DMS153 (cell line): ENCODE results near the gene ZBTB48.
"Not testable (repeated sequence)": the region's sequence is repeated elsewhere in the genome, so short reads cannot be mapped to it uniquely, and the experiment has no call there.

Experiments
- DNase-seq: peaks from one replicate; lab custom pipeline; 2025; lab: John Stamatoyannopoulos, UW

Gene ZBTB48

DNA sequence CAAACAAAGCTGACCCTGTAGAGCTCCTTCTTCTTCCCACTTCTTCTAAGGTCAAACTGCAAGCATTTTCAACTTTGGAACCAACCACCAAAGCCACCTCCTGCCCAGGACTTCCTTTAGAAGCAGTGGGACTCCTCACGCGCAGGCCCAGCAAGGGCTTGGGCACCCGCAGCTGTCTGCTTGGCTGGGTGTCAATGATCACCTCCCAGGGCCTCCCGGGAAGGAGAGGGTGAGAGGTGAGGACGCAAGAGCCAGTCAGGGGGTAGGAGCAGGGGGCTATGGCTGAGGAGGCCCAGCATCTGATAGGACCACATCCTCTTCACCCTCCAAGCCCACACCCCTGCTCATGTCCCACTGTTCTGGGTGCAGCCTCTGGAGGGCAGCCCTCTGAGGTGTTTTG is 12.6 kb downstream of the ZBTB48 start:
- DNase-seq, result no peak

DNA sequence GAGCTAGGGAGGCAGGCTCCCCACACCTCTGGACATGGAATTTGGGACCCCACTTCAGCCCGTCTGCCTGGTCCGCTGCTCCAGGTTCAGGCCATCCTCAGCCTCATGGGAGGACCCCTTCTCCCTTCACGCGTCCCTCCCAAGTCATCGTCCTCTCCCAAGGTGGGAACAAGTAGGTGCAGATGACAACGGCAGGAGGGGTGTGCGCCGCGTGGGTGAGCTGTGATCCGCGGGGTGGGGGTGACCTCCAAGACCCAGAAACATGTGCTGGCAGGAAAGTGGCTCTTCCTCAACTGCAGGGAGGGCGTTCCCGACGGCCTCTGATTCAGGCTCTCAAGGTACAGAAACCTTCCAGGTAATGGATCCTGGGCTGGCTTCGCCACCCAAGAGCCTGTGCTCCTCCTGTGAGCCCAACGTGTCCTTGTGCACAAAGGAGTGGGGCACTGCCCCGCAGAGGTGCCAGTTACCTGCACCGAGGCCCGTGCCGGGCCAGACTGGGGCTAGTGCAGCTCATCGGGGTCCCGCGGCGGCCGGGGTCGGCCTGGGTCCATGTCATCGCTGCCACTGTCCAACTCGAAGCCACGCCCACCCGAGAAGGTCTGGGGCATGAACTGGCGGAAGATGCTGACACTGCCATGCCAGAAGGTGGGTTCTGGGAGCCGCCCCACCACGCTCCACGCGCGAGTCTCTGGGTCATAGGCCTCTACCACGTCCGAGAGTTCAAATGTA is 13.2 kb downstream of the ZBTB48 start:
- DNase-seq, result no peak

- no peak for DNase-seq
These were observed 14.0 kb downstream of the ZBTB48 start for GRCh38 chr1:6593810-6594209.

DNA sequence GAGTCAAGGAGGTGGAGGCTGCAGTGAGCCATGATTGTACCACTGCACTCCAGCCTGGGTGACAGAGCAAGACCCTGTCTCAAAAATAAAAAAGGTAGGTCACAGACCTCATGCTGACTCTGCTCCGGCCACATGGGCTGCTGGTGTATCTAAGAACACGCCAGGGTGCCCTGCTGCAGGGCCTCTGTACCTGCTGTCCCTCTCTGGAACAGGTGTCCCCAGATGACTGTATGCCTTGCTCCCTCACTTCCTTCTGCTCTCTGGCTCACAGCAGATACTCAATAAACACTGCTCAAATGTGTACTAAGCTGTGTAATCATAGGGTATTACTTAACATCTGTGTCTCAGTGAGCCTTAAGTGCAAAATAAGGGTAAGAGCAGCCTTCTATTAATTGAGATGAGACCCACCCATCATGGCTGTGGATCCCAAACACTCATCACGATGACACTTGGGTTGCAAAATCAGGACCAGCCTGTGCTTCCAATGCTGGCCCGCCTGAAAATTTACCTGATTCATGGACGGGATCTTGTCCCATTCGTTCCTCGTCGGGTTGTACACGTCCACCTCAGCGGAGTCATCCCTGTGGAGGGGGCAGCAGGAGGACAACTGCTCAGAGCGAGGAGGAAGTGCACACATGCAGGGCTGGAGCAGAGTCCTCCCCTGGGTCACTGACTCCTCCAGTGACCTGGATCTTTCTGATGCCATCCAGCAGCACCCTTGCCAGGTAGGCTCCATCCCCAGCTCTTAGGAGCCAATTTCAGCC is 15.4 kb downstream of the ZBTB48 start:
- no peak for DNase-seq

- DNase-seq, result no peak
These were observed 16.6 kb downstream of the ZBTB48 start for GRCh38 chr1:6596351-6596750.

DNA sequence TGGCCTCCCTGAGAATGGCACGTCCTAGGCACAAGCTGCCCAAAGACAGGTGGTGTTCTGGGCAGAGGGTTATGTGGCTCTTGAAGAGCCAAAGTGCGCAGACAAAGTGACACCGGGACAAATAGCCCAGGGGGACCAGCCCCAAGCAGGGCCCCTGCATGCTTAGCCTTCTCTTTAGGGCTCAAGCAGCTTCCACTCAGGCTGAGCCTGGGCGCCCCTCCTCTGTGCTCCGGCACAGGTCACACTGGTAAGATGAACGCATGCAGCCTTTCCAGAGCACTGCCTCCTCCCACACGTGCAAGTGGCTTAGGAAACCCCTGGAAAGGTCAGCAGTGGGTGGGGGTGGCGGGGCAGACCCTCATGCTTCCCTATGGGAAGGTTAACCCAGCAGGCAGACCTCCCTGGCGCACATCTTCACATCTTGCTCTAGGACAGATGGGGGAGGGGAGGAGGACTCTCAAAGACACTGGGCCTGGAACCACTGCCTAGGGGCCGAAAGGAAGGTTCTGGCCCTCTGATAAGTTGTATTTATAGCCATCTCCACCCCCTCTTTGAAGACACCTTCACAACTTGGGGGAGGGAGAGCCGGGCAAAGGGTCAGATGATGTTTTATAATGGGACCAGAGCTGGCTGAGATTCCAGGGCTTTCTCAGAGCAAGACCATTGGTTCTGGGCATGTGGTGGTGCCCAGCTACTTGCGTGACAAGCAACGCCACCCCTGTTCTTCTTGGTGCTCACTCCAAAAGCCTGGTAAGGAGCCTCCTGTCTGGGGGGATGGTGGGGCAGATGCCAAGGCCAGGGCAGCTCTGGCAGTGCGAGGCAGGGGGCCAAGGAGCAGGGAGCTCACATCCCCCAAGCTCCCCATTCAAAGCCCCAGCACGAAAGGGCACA is 17.3 kb downstream of the ZBTB48 start:
- no peak for DNase-seq

GRCh38 chr1:6597777-6598131 is 18.0 kb downstream of the ZBTB48 start:
- no peak for DNase-seq

DNA sequence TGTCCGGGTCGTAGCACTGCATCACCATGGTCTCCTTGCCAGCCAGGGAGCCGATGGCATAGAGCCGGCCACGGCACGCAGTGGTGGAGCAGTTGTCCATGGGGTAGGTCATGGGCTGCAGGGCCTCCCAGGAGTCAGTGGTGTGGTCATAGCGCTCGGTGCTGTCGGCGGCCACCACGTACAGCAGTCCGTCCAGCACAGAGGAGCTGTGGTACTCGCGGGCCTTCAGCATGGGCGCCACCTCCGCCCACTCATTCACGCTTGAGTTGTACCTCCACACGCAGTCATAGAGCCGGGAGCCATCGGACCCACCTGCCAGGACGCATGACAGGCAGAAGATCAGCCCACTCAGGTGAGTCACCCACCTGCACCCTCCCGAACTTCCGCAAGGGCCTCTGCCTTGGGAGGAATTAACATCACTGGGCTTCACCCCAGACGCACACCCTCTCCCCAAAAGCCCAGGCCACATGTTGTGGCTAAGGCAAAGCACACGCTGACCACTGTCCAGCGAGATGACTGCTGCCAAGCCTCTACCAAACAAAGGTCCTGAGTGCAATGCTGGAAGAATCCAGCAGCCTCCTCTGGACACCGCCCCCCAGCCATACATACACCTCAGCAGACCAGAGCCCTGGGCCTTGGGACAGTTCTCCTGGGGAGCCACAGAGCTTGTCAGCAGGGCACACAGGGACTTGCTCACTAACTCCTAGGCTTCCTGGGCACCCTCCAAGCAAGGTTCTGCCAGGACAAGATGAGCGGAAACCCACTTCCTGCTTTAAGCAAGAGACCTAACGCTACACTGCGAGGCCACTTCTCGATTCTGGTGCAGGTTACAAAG is 19.6 kb downstream of the ZBTB48 start:
- DNase-seq, result no peak

- not testable (repeated sequence) for DNase-seq
These were observed 20.2 kb downstream of the ZBTB48 start for GRCh38 chr1:6599991-6600390.

DNA sequence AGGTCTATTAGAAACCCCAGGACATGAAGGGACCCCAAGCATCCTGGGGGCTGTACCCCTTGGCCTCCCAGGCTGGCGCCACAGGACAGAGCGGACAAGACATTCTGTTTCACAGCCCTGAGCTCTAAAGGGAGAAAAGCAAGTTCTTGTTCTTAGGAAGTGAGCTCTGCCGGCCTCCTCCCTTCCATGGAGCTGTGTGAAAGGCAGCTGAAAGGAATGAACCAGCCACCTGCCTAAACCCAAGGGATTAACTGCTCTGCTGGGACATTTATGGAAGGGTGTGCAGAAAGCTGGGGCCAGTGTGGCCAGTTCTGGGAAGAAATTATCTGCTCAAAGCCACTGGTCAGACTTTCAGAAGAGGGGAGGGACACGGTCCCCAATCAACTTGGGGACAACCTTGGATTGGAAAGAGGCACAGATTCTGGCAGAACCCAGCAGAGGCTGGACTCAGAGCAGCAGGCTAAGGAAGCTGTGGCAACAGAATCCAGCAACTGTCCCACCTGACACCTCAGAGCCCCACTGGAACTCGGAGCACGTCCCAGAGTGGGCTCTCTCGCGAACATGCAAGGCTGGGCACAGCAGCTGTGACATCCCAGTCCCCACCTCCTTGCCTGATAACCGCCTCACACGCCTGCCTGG is 20.7 kb downstream of the ZBTB48 start:
- DNase-seq, result no peak

DNA sequence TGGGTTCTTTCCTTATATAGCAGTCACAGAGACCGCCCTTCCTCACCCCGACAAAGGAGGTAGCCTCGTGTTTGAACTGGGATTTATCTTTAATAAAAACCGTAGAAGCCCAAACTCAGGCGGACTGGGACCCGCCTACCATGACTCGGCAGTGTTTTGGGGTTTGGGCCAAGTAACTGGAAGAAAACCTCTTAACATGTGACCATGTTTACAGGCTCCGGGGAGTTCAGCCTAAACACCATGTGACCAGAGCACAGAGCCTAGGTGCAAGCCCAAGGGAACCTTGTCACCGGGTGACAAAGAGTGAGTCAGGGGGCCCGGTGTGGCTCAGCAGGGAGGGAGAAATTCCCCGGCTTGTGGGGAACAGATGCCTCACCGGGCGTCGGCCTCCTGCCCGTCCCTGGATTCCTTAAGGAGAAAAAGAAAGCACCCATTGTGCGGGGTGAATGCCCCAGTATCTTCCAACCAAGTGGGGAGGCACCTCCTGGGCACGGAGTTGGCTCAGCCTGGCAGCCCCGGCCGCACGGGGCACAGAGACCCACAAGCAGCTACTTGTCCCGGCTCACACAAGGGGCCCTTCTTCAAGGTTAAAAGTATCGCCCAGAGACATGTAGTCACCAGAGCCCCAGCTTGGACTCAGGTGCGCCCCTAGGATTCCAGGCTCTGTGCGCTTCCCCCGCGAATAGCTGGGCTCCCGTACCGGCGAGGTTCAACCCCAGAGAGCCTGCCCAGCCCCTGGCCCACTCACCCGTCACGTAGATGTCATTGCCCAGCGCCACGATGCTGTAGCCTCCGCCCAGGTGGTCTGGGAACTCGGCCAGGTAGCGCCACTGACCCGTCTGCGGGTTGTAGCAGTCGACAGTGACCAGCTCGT is 21.5 kb downstream of the ZBTB48 start:
- DNase-seq, result no peak

- no peak for DNase-seq
These were observed 22.3 kb downstream of the ZBTB48 start for GRCh38 chr1:6601923-6602668.

DNA sequence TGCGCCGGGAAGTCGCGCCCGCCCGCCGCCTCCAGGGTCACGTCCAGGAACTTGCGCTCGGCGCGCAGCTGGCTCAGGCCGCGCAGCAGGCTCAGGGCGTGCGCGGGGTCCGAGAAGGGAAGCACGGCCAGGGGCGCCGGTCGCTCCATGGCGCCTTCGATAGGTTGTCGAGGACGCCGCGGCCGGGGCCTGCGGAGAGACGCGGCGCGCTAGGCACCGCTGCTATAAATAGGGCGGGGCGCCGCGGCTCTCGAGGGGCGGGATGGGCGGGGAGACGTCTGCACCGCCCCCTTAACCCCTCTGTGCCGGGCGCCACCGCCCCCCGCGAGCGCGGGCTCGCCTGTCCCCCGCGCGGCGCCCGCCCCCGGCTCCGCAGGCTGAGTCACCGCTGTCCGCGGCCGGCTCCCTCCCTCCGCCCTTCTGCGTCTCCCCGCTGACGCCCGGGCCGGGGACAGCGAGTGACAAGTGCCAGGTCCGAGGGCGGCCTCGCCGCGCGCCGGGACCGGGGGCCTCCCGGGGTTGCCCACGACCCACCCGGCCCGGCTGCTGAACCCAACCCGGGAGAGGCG is 23.0 kb downstream of the ZBTB48 start, which contains the start of gene KLHL21:
KLHL21 (minus strand) TSS at position 201 of the 569 bp plus-strand sequence; CDS start at position 149, 52 bp downstream.
- DNase-seq, result peak; percentile 44

DNA sequence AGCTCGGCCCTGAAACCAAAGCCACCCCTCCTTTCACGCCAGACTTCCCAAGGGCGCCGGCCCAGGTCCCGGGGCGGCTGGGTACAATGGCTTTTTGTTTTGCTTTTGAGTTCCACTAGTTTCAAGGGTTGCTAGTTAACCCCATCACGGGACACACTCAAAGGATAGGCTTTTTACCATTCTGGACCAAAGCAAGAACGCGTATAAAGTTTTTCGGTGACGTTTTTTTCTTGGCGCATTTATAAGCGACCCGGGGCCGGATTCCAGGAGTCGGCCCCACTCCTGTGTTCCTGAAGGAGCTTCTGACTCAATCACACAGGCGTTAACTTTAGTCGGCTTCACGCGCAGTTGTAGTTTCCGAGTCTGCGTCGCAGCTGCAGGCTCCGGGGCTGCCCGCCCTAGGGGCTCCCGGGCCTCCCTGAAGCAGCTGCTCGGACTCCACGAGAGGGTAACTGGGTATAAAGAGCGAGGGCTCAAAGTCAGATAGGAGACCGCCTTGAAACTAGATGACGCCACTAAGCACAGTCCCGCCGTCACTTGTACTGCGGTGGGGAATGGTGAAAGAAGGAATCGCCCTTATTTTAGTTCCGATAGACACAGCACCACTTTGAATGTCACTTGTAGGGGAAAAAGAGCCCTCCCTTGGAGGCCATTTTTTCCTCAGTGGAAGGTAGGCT is 23.6 kb downstream of the ZBTB48 start:
- no peak for DNase-seq

- peak; percentile 24 for DNase-seq
These were observed 24.2 kb downstream of the ZBTB48 start for GRCh38 chr1:6603915-6604558.

DNA sequence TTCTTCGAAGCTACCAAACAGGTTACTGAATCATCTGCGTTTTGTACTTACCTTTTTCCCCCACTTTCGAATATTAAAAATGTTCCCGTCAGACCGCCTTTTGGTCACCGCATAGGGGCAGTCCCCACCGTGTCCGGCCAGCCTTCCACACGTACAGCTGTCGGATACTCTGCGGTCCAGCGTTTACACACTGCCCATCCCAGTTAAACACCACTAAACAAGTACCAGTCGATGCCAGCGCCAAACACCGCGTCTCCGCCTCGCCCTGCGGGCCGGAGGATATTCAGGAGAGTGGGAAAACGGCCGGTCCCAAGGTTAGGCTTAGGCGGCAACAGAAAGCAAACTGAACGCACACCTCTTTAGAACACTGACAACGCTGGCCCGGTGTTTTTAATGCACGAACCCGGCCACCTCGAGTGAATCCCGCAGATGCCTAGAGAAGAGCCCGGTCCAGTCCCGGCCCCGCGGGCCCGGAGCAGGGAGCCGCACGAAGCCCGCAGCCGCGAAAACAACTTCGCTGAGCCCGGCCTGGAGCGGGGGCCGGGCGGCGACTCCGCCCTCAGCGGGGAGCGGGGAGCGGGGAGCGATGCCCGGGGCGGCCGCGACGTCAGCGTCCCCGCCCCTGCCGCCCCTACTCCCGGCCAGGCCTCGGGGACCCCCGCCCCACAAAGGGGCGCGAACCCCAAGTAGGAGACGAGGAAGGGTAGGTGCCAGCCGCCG is 33.0 kb downstream of the ZBTB48 start:
- no peak for DNase-seq

DNA sequence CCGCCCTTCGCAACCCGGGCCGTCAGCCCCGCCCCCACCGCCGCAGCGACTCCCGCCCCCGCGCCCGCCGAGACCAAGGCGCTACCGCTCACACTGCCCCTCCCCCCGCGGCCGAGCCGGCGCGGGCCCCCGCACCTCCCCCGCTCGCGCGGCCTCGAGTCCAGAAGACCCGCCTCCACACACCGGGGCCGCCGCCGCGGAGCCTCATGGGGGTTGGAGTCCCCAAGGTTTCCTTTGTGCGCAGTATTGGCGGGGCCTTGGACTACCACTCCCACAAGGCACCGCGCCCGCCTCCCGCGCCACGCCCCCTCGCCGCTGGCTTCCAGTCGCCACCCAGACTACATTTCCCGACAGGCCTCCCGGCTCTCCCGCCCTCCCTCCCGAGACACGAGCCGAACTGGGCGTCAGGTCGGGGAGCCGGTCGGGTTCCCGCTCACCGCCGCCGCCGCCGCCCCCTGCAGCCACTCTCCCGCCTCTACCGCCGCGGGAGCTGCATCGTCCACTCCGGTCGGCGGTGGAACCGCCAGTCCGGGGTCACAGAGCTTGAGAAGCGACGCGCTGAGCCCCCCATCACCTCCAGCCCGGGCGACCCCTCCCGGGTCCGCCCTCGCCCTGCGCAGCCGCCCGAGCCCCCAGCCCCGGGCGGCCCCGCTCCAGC is 33.7 kb downstream of the ZBTB48 start, which contains the start of gene PHF13:
PHF13 (plus strand) TSS at position 371 of the 658 bp plus-strand sequence. CDS start 336 bp downstream, outside the sequence.
- DNase-seq, result peak; percentile 98
